ENCODE data around the gene LAMA3. TPM values are rescaled to one million over a fixed set of nuclear protein-coding genes. Genes with fewer than 3 reads are reported as not detected.
A peak's percentile ranks its signal among the peaks of the same experiment; 100 is the strongest.

Gene LAMA3
- total and polyA plus RNA-seq, 8 donors = 2.1 to 13.9 (median 5.1) TPM

DNA sequence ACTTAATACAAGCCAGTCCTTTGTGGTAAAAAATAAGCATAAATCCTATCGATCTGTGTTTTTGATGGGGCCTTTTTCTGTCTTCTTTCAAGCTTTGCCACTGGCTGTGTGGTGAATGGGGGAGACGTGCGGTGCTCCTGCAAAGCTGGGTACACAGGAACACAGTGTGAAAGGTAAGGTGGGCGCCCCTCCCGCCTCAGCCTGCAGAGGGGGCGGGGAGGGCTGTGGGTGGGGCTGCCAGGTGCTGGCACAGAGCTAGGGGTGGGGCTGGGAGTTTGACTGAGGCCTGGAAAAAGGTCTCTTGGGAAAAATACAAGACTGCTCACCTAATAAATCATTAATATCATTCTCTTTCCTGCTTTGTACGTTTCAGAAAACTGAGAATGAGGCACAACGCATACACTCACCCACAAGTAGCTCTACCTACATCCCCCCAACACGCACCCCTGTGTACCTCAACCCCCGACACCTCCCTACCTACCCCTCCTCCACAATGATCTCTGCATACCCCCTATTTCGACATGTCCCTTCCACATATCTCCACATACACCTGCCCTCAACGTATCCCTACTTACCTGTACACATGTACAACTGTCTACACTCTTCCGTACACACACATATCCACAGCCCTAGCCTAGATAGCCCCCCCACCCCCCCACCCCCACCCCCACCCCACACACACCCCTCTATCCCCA, 195.6 kb downstream of the LAMA3 start:
- intact Hi-C loops (cut with DNase I) = no loop called here
- Histone ChIP-seq H3K4me3 (no peak overlapping the region), H3K36me3 (no peaks in the 10 kb centered on the region), H3K27me3 (no peaks in the 10 kb centered on the region), H3K9me3 (no peaks in the 10 kb centered on the region), H3K4me1 (peaks cover 3 to 23% (median 12%) of the 10 kb centered on the region in 3 donors), H3K27ac (peak overlapping the region; percentile 4 to 57 (median 34))
- FAIRE-seq (no peak), ATAC-seq (peak; percentile 49 to 78 (median 70)), DNase-seq (peak in 5 of 6 donors; percentile 36 to 70 (median 42))
- TF ChIP-seq, protein P1, sequence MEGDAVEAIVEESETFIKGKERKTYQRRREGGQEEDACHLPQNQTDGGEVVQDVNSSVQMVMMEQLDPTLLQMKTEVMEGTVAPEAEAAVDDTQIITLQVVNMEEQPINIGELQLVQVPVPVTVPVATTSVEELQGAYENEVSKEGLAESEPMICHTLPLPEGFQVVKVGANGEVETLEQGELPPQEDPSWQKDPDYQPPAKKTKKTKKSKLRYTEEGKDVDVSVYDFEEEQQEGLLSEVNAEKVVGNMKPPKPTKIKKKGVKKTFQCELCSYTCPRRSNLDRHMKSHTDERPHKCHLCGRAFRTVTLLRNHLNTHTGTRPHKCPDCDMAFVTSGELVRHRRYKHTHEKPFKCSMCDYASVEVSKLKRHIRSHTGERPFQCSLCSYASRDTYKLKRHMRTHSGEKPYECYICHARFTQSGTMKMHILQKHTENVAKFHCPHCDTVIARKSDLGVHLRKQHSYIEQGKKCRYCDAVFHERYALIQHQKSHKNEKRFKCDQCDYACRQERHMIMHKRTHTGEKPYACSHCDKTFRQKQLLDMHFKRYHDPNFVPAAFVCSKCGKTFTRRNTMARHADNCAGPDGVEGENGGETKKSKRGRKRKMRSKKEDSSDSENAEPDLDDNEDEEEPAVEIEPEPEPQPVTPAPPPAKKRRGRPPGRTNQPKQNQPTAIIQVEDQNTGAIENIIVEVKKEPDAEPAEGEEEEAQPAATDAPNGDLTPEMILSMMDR (IDR thresholded peaks at IDR 0.05) = no peak
- WGBS, 2 donors = 49 to 64% methylated on average over 13 of the region's 13 CpGs

DNA sequence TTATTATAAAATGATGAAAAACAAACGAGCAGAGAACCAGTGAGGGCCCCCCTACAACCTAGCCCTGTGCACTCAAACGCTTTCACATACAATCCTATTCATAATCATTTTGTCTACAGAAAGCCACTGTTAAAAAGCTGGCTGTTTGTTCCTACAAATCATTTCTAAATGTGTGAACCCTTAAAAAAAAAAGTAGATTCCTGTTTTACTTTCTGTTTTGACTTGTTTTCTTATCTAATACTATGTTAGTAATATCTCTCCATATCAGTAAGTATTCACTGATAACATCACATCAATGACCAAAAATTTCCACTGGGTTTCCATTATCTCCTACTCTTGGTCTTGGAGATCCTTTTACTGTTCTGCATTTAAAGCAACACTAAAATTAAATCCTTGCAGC, 196.5 kb downstream of the LAMA3 start:
- TF ChIP-seq, protein P1 (IDR thresholded peaks at IDR 0.05) = no peak
- FAIRE-seq (no peak), DNase-seq (no peak), ATAC-seq (peak in 1 of 4 donors; percentile 5)
- H3K27ac ChIP-seq = peak overlapping the region in 2 of 4 donors; percentile 46 to 52
- no peak overlapping the region for H3K4me3 ChIP-seq
- intact Hi-C loops (cut with DNase I) = no loop called here
- H3K27me3 ChIP-seq = no peaks in the 10 kb centered on the region
- H3K4me1 ChIP-seq = peaks cover 3 to 23% (median 12%) of the 10 kb centered on the region in 3 donors
- H3K9me3 ChIP-seq = no peaks in the 10 kb centered on the region
- WGBS, 2 donors = 46 to 55% methylated on average over 2 of the region's 2 CpGs
- H3K36me3 ChIP-seq = no peaks in the 10 kb centered on the region

DNA sequence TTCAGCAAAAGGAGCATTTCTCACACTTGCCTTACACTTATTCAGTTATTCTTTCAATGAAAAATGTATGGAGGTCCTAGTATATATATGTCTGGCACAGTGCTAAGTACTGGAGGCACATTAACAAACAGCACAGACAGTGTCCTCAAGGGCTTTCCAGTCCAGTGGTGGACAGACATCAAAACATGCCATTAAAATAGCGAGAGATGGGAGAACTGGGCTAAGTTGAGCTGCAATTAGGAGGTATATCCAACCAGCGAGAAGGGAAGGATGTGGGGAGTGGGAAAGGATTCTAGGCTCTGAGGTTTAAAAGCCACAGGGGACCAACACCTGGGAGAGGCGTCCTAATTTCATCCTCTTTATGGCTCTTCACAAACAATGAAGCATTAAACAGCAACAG, 197.8 kb downstream of the LAMA3 start:
- FAIRE-seq = no peak
- intact Hi-C loops (cut with DNase I) = no loop called here
- H3K27ac ChIP-seq = peak overlapping the region in 1 of 4 donors; percentile 2

DNA sequence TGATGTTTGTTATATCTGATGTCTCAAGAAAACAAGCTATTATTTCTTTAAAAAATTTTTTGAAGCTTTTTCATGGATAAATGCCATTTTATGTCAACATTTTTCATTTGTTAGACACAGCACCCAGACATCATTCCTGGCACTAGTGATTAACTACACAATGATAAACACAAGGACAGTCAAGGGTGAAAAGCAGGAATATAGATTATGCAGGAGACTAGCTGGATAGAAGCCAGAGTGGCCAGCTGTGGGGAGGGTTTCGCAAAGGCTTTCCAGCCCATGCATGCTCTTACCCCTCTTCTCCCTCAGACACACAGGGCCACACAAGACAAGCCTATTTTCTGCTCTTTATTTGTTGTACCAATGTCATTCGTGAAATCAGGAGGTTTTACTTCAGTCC, 198.2 kb downstream of the LAMA3 start:
- FAIRE-seq = no peak
- Histone ChIP-seq H3K9me3 (no peaks in the 10 kb centered on the region), H3K4me1 (peaks cover 3 to 23% (median 12%) of the 10 kb centered on the region in 3 donors), H3K27ac (peak overlapping the region in 1 of 4 donors; percentile 13), H3K4me3 (no peak overlapping the region), H3K36me3 (no peaks in the 10 kb centered on the region), H3K27me3 (no peaks in the 10 kb centered on the region)
- WGBS, 2 donors = 28 to 56% methylated on average over 2 of the region's 2 CpGs
- peak in 1 of 6 donors; percentile 45 for DNase-seq
- ATAC-seq = peak in 2 of 4 donors; percentile 18 to 28
- intact Hi-C loops (cut with DNase I) = no loop called here
- TF ChIP-seq, protein P1 (IDR thresholded peaks at IDR 0.05) = no peak

More for the DNA sequence above, 197.8 kb downstream of the LAMA3 start:
- Histone ChIP-seq H3K36me3 (no peaks in the 10 kb centered on the region), H3K9me3 (no peaks in the 10 kb centered on the region), H3K4me1 (peaks cover 3 to 23% (median 12%) of the 10 kb centered on the region in 3 donors), H3K27me3 (no peaks in the 10 kb centered on the region), H3K4me3 (no peak overlapping the region)
- DNase-seq = no peak
- 75 to 82% methylated on average over 3 of the region's 3 CpGs for WGBS, 2 donors
- no peak for ATAC-seq
- TF ChIP-seq, protein P1 (IDR thresholded peaks at IDR 0.05) = no peak

DNA sequence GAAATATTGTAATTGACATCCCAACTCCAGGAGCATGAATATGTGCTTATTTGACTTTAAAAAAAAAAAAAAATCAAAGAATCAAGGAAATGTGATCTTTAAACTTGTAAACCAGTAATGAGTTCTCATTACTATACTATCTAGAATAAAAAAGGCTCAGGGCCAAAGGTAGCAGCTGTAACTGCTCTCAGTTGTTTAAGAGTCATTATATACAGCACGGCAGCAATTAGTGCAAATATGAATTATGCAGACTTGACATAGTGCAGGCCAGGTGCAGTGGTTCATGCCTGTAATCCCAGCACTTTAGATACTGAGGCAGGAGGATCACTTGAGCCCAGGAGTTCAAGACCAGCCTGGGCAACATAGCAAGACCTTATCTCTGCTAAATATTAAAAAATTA, 199.6 kb downstream of the LAMA3 start:
- WGBS, 2 donors = 28 to 30% methylated on average over 1 of the region's 1 CpG
- Histone ChIP-seq H3K9me3 (no peaks in the 10 kb centered on the region), H3K27me3 (no peaks in the 10 kb centered on the region), H3K4me3 (no peak overlapping the region), H3K27ac (no peak overlapping the region), H3K36me3 (no peaks in the 10 kb centered on the region), H3K4me1 (peaks cover 3 to 23% (median 12%) of the 10 kb centered on the region in 3 donors)
- TF ChIP-seq, protein P1 (IDR thresholded peaks at IDR 0.05) = no peak
- ATAC-seq = no peak
- no peak for DNase-seq
- intact Hi-C loops (cut with DNase I) = no loop called here
- FAIRE-seq = no peak
